Central memory CD4-positive, alpha-beta T cell (primary cell): ENCODE measurements around the gene WNT6.

ENCODE experiments used
- DNase-seq: peaks from one replicate; pipeline ENCODE4 v3.0.0; 2022
- total RNA-seq, 3 experiments: gene quantifications; one replicate each; lab custom pipeline; 2026; lab: John Stamatoyannopoulos, UW

The WNT6 gene
- total RNA-seq: 0 to 0.28 (median 0) reads per million in 3 experiments

GRCh38 chr2:218859556-218859987, at the start of gene WNT6:
WNT6 (plus strand) TSS chr2:218859805; CDS start chr2:218860038, 233 bp downstream.
- no peak for DNase-seq

GRCh38 chr2:218810256-218810655, 49.3 kb upstream of the WNT6 start:
- no peak for DNase-seq

GRCh38 chr2:218811382-218811781, 48.2 kb upstream of the WNT6 start:
- DNase-seq: no peak

GRCh38 chr2:218812096-218812815, 47.3 kb upstream of the WNT6 start:
- no peak for DNase-seq

GRCh38 chr2:218812861-218813260, 46.7 kb upstream of the WNT6 start:
- DNase-seq: no peak

GRCh38 chr2:218813771-218814460, 45.7 kb upstream of the WNT6 start:
- DNase-seq: no peak

GRCh38 chr2:218814540-218815243, 44.9 kb upstream of the WNT6 start:
- DNase-seq: no peak

- no peak for DNase-seq
Measured at GRCh38 chr2:218815244-218815637, 44.4 kb upstream of the WNT6 start.

GRCh38 chr2:218815649-218816048, 44.0 kb upstream of the WNT6 start:
- DNase-seq: no peak

- DNase-seq: no peak
Measured at GRCh38 chr2:218816561-218817011, 43.0 kb upstream of the WNT6 start.

- DNase-seq: no peak
Measured at GRCh38 chr2:218819093-218819492, 40.5 kb upstream of the WNT6 start.

- no peak for DNase-seq
Measured at GRCh38 chr2:218820746-218821369, 38.7 kb upstream of the WNT6 start.

GRCh38 chr2:218821605-218822211, 37.9 kb upstream of the WNT6 start:
- DNase-seq: no peak

- DNase-seq: no peak
Measured at GRCh38 chr2:218822622-218823021, 37.0 kb upstream of the WNT6 start.

GRCh38 chr2:218823196-218823855, 36.3 kb upstream of the WNT6 start:
- no peak for DNase-seq

GRCh38 chr2:218824004-218824403, 35.6 kb upstream of the WNT6 start:
- no peak for DNase-seq

- DNase-seq: no peak
Measured at GRCh38 chr2:218826791-218827190, 32.8 kb upstream of the WNT6 start.

- no peak for DNase-seq
Measured at GRCh38 chr2:218827701-218828476, 31.7 kb upstream of the WNT6 start.

GRCh38 chr2:218828477-218828778, 31.2 kb upstream of the WNT6 start:
- DNase-seq: no peak

- DNase-seq: no peak
Measured at GRCh38 chr2:218829868-218830451, 29.6 kb upstream of the WNT6 start.
